AG04449 (cell line): Measurements from ENCODE around the gene ACTA1.
"Not testable (repeated sequence)": the region's sequence is repeated elsewhere in the genome, so short reads cannot be mapped to it uniquely, and the experiment has no call there.

Experiments used
- CTCF ChIA-PET: fragments of 350-600 bp; formaldehyde crosslinking; extraction: SDS; loops from one replicate; lab custom pipeline; 2021; ENCODE audit warnings: antibody characterized with exemption; lab: Yijun Ruan, JAX
- POLR2A ChIA-PET: fragments of 400-600, 350-600 bp; formaldehyde crosslinking; extraction: SDS; loops from one replicate; lab custom pipeline; 2020; ENCODE audit warnings: antibody characterized with exemption, inconsistent platforms; lab: Yijun Ruan, JAX
- DNase-seq: peaks from one replicate; pipeline ENCODE4 v3.0.0-alpha.2; 2010; ENCODE audit warnings: low read depth, low spot score
- H3K4me3 ChIP-seq: 2 replicates; pipeline ENCODE4 v1.5.1; 2011; ENCODE audit warnings: low read depth, mild to moderate bottlenecking, control low read depth, low read length
- CTCF ChIP-seq: IDR thresholded peaks from one replicate; pipeline ENCODE4 v1.5.1; 2011; ENCODE audit warnings: mild to moderate bottlenecking, moderate library complexity, low read length, control low read depth, inconsistent platforms; ENCODE audit not compliant: insufficient read depth; ENCODE audit errors: missing control alignments

ACTA1 gene

GRCh38 chr1:229397762-229398161 is 36.1 kb downstream of the ACTA1 start:
- ChIA-PET POLR2A (no interaction called here), CTCF (interaction anchor here (0.9 to 1.5 kb wide), 2 partner anchors 9 to 12 kb away, joined by 3 to 5 read pairs; no protein-coding TSS in a partner anchor)
- TF ChIP-seq CTCF, result no peak
- DNase-seq, result no peak
- no peak overlapping the region for H3K4me3 ChIP-seq

- ChIA-PET CTCF (interaction anchor here (1.5 kb wide), 1 partner anchor 13 kb away, joined by 5 read pairs; no protein-coding TSS in a partner anchor), POLR2A (no interaction called here)
- H3K4me3 ChIP-seq, result no peak overlapping the region
- TF ChIP-seq CTCF, result no peak
- DNase-seq, result no peak
These were observed 37.2 kb downstream of the ACTA1 start for GRCh38 chr1:229396585-229397206.

- POLR2A ChIA-PET, result not testable (repeated sequence)
These were observed 39.4 kb downstream of the ACTA1 start for GRCh38 chr1:229394517-229394916.

GRCh38 chr1:229392936-229393335 is 41.0 kb downstream of the ACTA1 start:
- ChIA-PET CTCF (no interaction called here), POLR2A (no interaction called here)
- no peak overlapping the region for H3K4me3 ChIP-seq
- no peak for TF ChIP-seq CTCF
- no peak for DNase-seq

More at GRCh38 chr1:229394517-229394916, 39.4 kb downstream of the ACTA1 start:
- CTCF ChIA-PET, DNase-seq, H3K4me3 ChIP-seq: not testable (repeated sequence)

GRCh38 chr1:229390130-229390529 is 43.8 kb downstream of the ACTA1 start:
- no peak for TF ChIP-seq CTCF
- H3K4me3 ChIP-seq, result no peak overlapping the region
- DNase-seq, result no peak
- POLR2A ChIA-PET, result no interaction called here
- CTCF ChIA-PET, result no interaction called here

- TF ChIP-seq CTCF, result no peak
- ChIA-PET CTCF (no interaction called here), POLR2A (no interaction called here)
- H3K4me3 ChIP-seq, result no peak overlapping the region
- peak; percentile 42 for DNase-seq
These were observed 44.9 kb downstream of the ACTA1 start for GRCh38 chr1:229388897-229389580.
